Gastrocnemius medialis (tissue), 4 donors: Measurements from ENCODE around the gene EFCAB6. TPM values are rescaled to one million over a fixed set of nuclear protein-coding genes. Genes with fewer than 3 reads are reported as not detected.

Experiments used
- ATAC-seq, 2 donors: fragments of 150-250 bp; one replicate each; pipeline ENCODE4 v1.9.1; 2016
- DNase-seq, 2 donors: peaks; one replicate each; pipeline ENCODE4 v3.0.0-alpha.2; 2019
- H3K27ac ChIP-seq, 4 donors: fragments of 200-600 bp; sonication (generic); 1 replicate in 1 of 4; 2 replicates in 3 of 4; pipeline ENCODE4 v1.5.1; 2016 to 2018; ENCODE audit warnings: mild to moderate bottlenecking in 2 of 4, moderate library complexity in 1 of 4
- H3K27me3 ChIP-seq, 3 donors: fragments of 200-600 bp; sonication (generic) in 2 of 3; 1 replicate in 1 of 3; 2 replicates in 2 of 3; pipeline versions ENCODE4 v1.5.1 to v1.6.0; 2016 to 2019; ENCODE audit warnings: mild to moderate bottlenecking in 1 of 3, moderate library complexity in 1 of 3
- H3K36me3 ChIP-seq, 2 donors: fragments of 200-600 bp; sonication (generic) in 1 of 2; one replicate each; pipeline ENCODE4 v1.5.1; 2017 to 2018
- H3K4me1 ChIP-seq, 2 donors: fragments of 200-600 bp; sonication (generic) in 1 of 2; one replicate each; pipeline ENCODE4 v1.5.1; 2016 to 2017; ENCODE audit warnings: mild to moderate bottlenecking in 2 of 2
- H3K4me3 ChIP-seq, 4 donors: fragments of 200-600 bp; sonication (generic) in 3 of 4; 1 replicate in 1 of 4; 2 replicates in 3 of 4; pipeline ENCODE4 v1.5.1; 2016 to 2019; ENCODE audit warnings: mild to moderate bottlenecking in 2 of 4
- H3K9me3 ChIP-seq, 3 donors: fragments of 200-600 bp; sonication (generic) in 2 of 3; 1 replicate in 1 of 3; 2 replicates in 2 of 3; pipeline ENCODE4 v1.5.1; 2016 to 2019
- POLR2A ChIP-seq, 2 donors: fragments of 450-650 bp; IDR thresholded peaks; one replicate each; pipeline ENCODE4 v1.6.1; 2017; ENCODE audit warnings: antibody characterized with exemption in 2 of 2, mild to moderate bottlenecking in 2 of 2, moderate library complexity in 2 of 2
- in situ Hi-C, 4 donors: fragments of 200-750 bp; cut with MboI; loops; one replicate each; pipeline versions ENCODE4 v1.15.0 to v1.8.0; 2017; ENCODE audit warnings: low sequenced_read_pairs in 4 of 4
- intact Hi-C: fragments of 100-400 bp; cut with DNase I; formaldehyde crosslinking; loops from one replicate; pipeline ENCODE4 v1.15.1; 2023; ENCODE audit warnings: low total_unique reads
- total RNA-seq, 4 donors: library from RNA; depleted of rRNA; stranded (reverse); fragments of >200 nt; gene quantifications; one replicate each; pipeline versions ENCODE4 v1.1.0 to v1.2.3, GENCODE V29; 2016
- TF ChIP-seq, protein P1 (sequence below), 5 experiments: fragments of 450-650 bp in 3 of 5; fragments of 200-600 bp in 2 of 5; sonication (generic) in 2 of 5; IDR thresholded peaks in 4 of 5; conservative IDR thresholded peaks in 1 of 5; 1 replicate in 4 of 5; 2 replicates in 1 of 5; pipeline ENCODE4 v1.5.1; 2016 to 2019; ENCODE audit warnings: antibody characterized with exemption in 5 of 5, mild to moderate bottlenecking in 3 of 5, moderate library complexity in 3 of 5

EFCAB6 gene
- total RNA-seq, 4 donors from 2014 or later: 0.07 to 4.4 (median 0.28) TPM

DNA sequence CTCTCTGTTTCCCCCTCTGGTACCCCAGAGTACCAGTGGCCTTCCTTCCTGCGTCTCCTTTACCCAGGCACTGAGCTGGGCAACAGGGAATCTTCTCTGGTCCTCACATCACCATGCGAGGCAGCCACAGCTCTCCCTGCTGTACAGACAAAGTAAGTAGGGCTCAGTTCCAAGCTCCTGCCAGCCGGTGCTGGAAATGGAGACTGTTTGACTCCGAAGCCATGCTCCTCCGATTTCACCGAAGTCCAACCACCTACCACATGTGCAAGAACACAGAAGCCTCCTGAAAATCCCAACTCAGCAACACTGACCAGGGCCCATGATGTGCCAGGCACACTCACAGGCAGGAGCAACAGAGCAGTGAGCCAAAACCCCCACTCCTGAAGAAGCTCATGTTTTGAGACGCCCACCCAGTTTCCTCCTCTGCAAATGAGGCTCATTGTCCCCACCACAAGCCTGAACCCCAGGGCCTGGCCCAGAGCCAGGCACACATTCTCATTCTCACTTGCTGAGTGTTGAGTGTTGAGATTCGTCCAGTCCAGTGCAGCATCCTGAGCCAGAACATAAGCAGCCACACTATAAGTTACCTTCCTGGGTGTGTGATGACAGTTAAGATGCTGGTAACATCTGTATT lies 244.3 kb downstream of the EFCAB6 start:
- Histone ChIP-seq H3K4me1 (no peaks in the 10 kb centered on the region), H3K36me3 (no peaks in the 10 kb centered on the region), H3K27me3 (peaks cover 0 to 7% (median 0%) of the 10 kb centered on the region in 3 donors), H3K4me3 (no peak overlapping the region), H3K9me3 (no peaks in the 10 kb centered on the region), H3K27ac (no peak overlapping the region)
- DNase-seq: no peak
- ATAC-seq: no peak
- TF ChIP-seq POLR2A (IDR thresholded peaks at IDR 0.05): no peak
- TF ChIP-seq, protein P1, sequence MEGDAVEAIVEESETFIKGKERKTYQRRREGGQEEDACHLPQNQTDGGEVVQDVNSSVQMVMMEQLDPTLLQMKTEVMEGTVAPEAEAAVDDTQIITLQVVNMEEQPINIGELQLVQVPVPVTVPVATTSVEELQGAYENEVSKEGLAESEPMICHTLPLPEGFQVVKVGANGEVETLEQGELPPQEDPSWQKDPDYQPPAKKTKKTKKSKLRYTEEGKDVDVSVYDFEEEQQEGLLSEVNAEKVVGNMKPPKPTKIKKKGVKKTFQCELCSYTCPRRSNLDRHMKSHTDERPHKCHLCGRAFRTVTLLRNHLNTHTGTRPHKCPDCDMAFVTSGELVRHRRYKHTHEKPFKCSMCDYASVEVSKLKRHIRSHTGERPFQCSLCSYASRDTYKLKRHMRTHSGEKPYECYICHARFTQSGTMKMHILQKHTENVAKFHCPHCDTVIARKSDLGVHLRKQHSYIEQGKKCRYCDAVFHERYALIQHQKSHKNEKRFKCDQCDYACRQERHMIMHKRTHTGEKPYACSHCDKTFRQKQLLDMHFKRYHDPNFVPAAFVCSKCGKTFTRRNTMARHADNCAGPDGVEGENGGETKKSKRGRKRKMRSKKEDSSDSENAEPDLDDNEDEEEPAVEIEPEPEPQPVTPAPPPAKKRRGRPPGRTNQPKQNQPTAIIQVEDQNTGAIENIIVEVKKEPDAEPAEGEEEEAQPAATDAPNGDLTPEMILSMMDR (IDR thresholded peaks at IDR 0.05 in 4 of 5, conservative IDR thresholded peaks at IDR 0.05 in 1 of 5): no peak
- in situ Hi-C loops (no loop called here), intact Hi-C loops (no loop called here)

DNA sequence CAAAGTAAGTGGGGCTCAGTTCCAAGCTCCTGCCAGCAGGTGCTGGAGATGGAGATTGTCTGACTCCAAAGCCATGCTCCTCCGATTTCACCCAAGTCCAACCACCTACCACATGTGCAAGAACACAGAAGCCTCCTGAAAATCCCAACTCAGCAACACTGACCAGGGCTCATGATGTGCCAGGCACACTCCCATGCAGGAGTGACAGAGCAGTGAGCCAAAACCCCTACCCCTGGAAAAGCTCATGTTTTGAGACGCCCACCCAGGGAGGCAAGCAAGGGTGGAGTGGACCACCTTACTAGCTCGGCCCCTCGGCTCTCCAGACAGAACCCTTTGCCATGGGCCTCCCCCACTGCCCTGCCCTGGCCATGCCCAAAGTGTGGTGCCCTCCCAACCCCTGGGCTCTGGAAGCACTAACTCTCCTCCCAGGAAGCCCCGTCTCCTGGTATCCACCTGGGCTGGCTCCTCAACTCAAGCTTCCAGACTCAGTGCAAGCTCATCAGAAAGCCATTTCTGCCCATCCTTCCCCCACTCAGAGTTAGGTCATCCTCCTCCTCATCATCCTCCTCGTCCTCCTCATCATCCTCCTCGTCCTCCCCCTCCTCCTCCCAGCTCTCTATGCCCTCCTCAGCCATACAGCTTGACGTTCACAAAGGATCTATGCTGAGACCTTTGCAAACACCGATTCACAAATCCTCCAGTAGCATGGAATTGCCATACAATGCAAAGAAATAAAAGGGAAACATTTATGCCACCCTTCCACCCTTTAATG lies 245.4 kb downstream of the EFCAB6 start:
- H3K27ac ChIP-seq: no peak overlapping the region
- peaks cover 0 to 7% (median 0%) of the 10 kb centered on the region in 3 donors for H3K27me3 ChIP-seq
- H3K36me3 ChIP-seq: no peaks in the 10 kb centered on the region
- in situ Hi-C loops: no loop called here
- DNase-seq (no peak), ATAC-seq (no peak)
- H3K4me1 ChIP-seq: no peaks in the 10 kb centered on the region
- no peak overlapping the region for H3K4me3 ChIP-seq
- H3K9me3 ChIP-seq: no peaks in the 10 kb centered on the region
- TF ChIP-seq POLR2A (IDR thresholded peaks at IDR 0.05): no peak
- TF ChIP-seq, protein P1 (IDR thresholded peaks at IDR 0.05 in 4 of 5, conservative IDR thresholded peaks at IDR 0.05 in 1 of 5): no peak
- intact Hi-C loops: no loop called here

DNA sequence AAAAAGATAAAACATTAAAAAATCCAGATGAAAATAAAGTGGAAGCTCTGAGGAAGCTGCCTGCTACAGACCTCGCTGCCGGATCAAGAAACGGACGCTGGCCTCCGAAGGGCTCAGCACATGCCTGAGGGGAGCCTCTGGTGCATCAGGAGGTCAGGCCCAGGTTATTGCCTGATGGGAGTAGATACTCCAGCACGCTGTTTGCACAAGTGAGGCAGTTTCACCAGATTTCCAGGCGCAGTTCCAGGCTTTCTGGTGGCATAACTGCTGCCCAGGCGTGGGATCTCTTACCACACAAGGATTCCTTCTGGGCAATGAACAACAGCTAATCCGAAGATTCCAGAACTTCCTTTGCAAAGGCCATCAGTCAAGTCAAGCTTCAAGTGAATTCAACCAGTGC lies 246.1 kb downstream of the EFCAB6 start:
- H3K9me3 ChIP-seq: no peaks in the 10 kb centered on the region
- H3K27me3 ChIP-seq: peaks cover 0 to 7% (median 0%) of the 10 kb centered on the region in 3 donors
- H3K4me1 ChIP-seq: no peaks in the 10 kb centered on the region
- intact Hi-C loops (no loop called here), in situ Hi-C loops (no loop called here)
- DNase-seq: no peak
- H3K27ac ChIP-seq: no peak overlapping the region
- H3K36me3 ChIP-seq: no peaks in the 10 kb centered on the region
- H3K4me3 ChIP-seq: no peak overlapping the region
- TF ChIP-seq, protein P1 (IDR thresholded peaks at IDR 0.05 in 4 of 5, conservative IDR thresholded peaks at IDR 0.05 in 1 of 5): no peak
- TF ChIP-seq POLR2A (IDR thresholded peaks at IDR 0.05): no peak
- no peak for ATAC-seq

DNA sequence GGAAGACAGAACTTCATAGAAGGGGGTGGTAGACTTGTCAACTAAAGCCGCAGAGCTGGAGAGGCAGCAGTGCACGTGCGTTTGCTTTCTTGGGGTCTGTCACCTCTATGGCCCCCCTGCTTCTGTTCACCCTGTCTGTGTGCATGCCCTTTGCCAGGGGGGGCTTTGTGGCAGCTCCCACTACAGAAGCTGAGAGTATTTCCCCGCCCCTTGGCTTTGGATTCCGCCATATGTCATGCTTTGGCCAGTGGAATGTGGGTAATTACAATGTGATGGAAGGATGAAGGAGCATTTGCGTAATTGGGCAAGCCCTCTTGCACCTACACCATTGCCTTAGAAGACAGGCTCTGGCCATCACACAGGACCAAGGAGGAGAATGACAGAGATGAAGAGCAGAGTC lies 247.2 kb downstream of the EFCAB6 start:
- Histone ChIP-seq H3K9me3 (no peaks in the 10 kb centered on the region), H3K27ac (no peak overlapping the region), H3K27me3 (peaks cover 0 to 7% (median 0%) of the 10 kb centered on the region in 3 donors), H3K36me3 (no peaks in the 10 kb centered on the region), H3K4me1 (no peaks in the 10 kb centered on the region), H3K4me3 (no peak overlapping the region)
- TF ChIP-seq POLR2A (IDR thresholded peaks at IDR 0.05): no peak
- TF ChIP-seq, protein P1 (IDR thresholded peaks at IDR 0.05 in 4 of 5, conservative IDR thresholded peaks at IDR 0.05 in 1 of 5): no peak
- ATAC-seq: no peak
- DNase-seq: no peak
- in situ Hi-C loops: no loop called here
- intact Hi-C loops: no loop called here
